Renal cortex interstitium (tissue), 11 donors: Measurements from ENCODE around the gene ARHGAP19. TPM values are rescaled to one million over a fixed set of nuclear protein-coding genes. Genes with fewer than 3 reads are reported as not detected.
"Not testable (repeated sequence)": the region's sequence is repeated elsewhere in the genome, so short reads cannot be mapped to it uniquely, and the experiment has no call there.

Experiments
- DNase-seq, 11 donors: peaks; one replicate each; pipeline ENCODE4 v3.0.0-alpha.2; 2013; ENCODE audit warnings: low read depth in 9 of 11, low spot score in 4 of 11; ENCODE audit errors: extremely low read depth in 1 of 11
- polyA plus RNA-seq, 3 donors: library from polyadenylated mRNA; unstranded; fragments of 120-200 nt; gene quantifications; one replicate each; pipeline ENCODE4 v1.2.1, GENCODE V29; 2013; ENCODE audit not compliant: insufficient read length in 3 of 3

ARHGAP19 gene
- polyA plus RNA-seq, 3 donors, result 27.3 to 42.6 (median 28.7) TPM

DNA sequence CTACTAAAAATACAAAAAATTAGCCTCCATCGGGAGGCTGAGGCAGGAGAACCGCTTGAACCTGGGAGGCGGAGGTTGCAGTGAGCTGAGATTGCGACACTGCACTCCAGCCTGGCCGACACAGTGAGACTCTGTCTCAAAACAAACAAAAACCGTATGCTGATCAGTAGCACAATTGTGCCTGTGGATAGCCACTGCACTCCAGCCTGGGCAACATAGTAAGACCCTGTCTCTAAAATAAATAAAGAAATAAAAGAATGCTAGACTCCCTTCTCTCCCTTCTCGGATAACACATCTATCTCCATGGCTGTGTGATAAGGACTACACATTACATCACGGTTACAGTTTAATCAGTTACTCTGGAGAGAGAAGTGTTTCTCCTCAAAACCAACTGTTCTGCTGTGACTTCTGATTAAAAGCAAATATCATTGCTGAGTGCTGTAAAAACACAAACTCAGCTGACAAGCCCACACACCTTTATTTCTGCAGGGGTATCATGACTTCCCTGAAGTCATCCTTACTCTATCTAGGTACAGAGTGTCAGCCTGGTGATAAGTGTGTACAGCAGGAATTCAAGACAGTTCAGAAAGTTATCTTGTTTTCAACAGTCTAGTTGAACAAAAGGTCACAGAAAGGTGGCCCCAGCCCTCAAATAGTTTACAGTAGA is 5.3 kb upstream of the ARHGAP19 start:
- no peak for DNase-seq

DNA sequence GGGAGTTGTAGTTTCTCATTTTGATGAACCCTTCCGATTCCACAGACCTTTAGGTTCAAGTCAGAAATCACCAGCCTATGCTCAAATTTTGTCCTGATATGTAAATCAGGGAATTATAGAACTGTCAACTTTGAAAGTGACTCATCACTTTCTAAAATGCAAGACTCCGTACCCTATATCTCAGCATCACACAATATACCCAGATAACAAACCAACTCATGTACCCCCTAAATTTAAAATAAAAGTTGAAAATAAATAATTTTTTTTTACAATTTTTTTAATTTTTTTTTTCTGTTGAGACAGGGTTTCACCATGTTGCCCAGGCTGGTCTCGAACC is 393 bp upstream of the ARHGAP19 start:
- no peak for DNase-seq

DNA sequence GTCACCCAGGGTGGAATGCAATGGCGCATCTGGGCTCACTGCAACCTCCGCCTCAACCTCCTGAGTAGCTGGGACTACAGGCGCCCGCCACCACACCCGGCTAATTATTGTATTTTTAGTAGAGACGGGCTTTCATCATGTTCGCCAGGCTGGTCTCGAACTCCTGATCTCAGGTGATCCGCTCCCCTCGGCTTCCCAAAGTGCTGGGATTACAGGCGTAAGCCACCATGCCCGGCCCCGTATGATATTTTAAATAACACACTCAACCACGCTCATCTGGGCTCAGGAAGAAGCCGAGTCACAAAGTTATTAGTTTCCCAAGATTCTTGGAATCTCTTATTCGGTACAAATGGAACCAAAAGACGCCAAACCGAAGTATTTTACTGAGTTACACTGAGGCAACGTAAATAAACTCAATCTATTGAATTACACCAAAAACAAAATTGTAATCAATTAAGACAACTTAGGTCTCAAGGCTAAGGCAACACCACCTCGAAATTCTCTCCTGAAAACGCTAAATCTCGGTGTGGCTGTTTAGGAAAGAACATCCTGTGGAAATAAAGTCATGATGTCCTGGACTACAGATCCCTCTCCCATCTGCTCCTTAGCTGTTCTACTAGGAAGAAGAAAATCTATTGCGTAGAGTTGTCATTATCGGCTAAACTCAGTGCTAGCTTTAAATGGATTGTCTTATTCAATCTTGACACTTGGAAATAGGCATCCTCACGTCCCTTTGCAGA is 910 bp downstream of the ARHGAP19 start:
- DNase-seq, result peak in 3 of 11 donors; percentile 11 to 19 (median 16)

DNA sequence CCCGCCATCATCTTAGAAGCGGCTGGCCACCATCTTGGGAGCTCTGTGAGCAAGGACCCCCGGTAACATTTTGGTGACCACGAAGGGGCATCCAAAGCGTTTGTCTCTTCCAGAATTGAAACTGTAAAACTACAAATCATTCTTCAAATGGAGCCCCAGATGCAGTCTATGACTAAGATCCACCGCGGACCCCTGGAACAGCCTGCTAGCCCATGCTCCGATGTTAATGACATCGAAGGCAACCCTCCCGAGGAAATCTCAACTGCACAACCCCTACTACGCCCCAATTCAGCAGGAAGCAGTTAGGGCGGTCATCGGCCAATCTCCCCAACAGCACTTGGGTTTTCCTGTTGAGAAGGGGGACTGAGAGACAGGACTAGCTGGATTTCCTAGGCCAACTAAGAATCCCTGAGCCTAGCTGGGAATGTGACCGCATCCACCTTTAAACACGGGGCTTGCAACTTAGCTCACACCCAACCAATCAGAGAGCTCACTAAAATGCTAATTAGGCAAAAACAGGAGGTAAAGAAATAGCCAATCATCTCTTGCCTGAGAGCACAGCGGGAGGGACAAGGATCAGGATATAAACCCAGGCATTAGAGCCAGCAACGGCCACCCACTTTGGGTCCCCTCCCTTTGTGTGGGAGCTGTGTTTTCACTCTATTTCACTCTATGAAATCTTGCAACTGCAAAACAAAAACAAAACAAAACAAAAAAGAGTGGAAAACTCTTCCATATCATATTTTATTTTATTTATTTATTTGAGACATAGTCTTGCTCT is 1.7 kb downstream of the ARHGAP19 start:
- DNase-seq, result not testable (repeated sequence)

DNA sequence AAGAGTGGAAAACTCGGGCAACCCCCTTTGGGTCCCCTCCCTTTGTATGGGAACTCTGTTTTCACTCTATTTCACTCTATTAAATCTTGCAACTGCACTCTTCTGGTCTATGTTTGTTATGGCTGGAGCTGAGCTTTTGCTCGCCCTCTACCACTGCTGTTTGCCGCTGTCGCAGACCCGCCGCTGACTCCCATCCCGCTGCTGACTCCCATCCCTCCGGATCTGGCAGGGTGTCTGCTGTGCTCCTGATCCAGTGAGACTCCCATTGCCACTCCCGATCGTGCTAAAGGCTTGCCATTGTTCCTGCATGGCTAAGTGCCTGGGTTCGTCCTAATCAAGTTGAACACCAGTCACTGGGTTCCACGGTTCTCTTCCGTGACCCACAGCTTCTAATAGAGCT is 2.4 kb downstream of the ARHGAP19 start:
- DNase-seq, result not testable (repeated sequence)

DNA sequence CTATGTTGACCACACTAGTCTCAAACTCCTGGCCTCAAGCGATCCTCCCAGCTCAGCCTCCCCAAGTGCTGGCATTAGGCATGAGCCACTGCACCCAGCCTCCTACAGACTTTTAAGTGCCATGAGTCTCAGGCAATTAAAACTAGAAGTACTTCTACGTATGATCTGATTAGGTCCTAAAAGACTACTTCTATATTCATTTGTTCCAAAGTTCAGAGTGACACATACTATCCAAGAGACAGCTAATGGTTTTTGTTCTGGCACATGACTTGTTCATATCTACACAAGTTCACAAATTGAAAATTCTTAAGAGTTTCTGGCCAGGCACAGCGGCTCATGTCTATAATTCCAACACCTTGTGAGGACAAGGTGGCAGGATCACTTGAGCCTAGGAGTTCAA is 11.7 kb downstream of the ARHGAP19 start:
- no peak for DNase-seq

DNA sequence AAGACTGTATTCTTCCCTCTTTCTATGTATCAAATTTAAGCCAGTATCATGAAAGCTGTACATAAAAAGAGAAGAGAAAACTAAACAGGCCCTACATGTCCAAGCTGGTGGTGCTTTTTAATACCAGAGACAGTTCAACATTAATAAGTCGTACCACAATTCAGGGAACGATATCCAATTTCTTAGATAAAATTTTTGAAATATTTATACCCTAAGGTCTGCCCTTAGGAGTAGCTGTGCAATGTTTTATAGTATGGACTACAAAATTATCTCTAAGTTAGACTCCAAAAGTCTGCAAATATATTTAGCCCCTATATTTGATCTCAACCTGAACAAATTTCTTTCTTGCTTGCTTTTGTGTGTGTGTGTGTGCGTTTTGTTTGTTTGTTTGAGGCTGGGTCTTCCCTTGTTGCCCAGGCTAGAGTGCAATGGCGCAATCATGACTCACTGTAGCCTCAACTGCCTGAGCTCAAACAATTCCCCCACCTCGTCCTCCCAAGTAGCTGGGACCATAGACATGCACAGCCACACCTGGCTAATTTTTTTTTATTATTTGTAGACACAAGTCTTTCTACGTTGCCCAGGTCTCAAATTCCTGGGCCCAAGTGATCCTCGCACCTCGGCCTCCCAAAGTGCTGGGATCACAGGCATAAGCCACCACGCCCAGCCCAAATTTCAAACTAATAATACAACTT is 13.2 kb downstream of the ARHGAP19 start:
- DNase-seq, result no peak

DNA sequence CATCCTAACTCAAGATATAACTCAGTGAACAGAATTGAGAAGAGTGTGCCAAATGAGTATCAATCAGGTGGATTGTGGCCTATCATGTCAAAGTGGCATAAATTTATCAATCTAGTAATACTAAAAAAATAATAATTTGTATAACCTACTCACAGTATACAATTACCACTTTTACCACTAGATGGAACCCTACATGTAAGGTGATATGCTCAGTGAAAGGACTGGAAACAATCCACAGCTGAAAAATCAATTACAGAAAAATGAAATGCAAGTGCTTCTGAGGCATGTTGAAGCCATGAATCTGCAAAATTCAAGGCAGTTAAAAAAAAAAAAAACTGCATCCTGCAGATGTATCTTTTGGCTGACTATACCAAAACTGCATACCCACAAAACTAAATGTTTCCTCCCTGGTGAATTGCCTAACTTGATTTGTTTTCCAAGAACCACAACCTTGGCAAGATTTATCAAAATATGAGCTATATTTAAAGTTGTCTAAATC is 13.9 kb downstream of the ARHGAP19 start:
- DNase-seq, result peak in 10 of 11 donors; percentile 42 to 73 (median 51)

DNA sequence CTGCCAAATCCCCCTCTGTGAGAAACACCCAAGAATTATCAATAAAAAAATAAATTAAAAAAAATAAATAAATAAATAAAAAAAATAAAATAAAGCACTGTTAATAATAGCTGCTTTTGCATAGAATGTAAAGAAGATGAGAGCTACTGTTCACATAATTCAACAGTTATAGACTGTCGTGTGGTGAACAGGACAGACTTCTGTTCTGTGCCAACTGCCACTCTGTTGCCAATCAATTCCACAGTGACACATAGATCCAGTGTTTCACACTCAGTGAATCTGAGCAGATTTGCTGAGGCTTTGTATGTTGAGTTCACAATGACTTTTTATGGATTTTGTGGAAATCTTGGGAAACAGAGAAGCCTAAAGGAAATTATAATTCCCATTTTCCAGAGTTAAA is 14.9 kb downstream of the ARHGAP19 start:
- DNase-seq, result no peak

DNA sequence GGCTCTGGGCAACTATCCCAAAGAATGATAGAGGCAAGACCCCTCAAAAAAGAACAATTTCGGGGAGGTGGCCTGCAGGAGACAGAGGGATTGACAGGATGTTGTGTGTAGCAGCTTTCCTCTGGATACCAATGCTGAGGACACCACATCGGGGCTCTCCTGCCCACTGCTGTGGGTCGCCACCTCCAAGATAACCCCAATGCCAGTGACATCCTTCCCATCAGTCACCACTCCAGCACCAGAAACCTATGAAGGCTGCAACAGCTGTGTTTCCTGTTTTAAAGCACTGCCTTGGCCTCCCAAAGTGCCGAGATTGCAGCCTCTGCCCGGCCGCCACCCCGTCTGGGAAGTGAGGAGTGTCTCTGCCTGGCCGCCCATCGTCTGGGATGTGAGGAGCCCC is 17.6 kb downstream of the ARHGAP19 start:
- no peak for DNase-seq

DNA sequence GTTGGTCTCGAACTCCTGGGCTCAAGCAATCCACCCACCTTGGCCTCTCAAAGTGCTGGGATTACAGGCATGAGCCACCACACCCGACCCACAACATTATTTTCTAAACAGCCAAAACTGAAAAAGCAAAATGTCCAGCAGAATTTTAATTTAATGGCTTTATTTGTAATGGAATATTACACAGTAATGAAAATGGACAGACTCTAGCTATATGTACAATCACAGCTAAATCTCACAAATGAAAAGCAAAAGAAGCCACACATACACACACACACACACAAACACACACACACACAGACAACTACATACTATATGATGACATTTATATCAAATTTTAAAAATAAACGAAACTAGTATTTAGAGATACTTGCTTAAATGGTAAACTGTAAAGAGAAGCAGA is 18.7 kb downstream of the ARHGAP19 start:
- DNase-seq, result no peak

DNA sequence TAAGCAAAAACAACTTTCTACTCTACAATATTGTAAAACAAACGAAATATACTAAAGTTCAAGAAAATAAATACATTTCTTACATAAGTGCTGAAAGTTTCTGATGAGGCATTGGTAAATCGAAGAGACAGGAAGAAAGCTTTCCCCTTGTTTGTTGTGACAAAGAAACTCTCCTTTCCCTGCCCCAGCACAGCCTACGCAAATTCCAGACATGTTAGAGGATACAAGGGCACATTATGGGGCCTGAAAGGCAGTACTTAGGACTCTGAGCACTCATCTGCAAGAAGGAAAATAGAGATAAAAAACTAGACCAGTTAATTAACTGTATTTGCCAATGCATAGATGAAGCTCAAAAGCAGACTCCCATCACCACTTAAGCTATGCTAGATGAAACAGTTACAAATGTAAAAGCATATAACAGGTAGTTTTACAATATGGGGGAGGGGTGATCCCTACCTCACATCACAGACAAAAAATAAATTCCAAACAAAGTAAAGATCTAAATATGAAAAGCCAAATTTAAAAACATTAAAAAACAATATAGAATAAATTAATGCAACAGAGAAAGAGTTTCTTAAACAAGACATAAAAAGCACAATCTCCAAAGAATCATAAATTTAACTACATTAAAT is 21.8 kb downstream of the ARHGAP19 start:
- peak in 1 of 11 donors; percentile 40 for DNase-seq

DNA sequence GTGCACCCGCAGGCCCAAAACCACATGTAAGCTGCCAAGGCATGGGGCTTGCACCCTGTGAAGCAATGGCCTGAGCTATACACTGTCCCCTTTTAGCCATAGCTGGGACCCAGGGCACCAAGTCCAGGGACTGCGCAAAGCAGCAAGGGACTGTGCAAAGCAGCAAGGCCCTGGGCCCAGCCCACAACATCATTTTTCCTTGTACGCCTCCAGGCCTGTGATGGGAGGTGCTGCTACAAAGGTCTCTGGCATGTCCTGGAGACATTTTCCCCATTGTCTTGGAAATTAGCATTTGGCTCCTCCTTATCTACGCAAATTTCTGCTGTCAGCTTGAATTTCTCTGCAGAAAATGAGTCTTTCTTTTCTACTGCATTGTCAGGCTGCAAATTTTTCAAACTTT is 24.8 kb downstream of the ARHGAP19 start:
- no peak for DNase-seq

DNA sequence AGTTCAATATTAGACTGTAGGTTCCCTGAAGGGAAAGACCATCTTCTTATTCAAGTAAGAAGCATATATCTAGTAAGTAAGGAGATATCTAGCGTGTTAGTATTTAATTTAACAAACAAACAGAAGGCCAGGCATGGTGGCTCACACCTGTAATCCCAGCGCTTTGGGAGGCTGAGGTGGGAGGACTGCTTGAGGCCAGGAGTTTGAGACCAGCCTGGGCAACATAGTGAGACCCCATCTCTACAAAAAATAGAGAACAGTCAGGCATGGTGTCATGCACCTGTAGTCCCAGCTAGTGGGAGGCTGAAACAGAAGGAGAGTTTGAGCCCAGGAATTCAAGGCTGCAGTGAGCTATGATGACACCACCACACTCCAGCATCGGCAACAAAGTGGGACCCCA is 27.3 kb downstream of the ARHGAP19 start:
- DNase-seq, result not testable (repeated sequence)

DNA sequence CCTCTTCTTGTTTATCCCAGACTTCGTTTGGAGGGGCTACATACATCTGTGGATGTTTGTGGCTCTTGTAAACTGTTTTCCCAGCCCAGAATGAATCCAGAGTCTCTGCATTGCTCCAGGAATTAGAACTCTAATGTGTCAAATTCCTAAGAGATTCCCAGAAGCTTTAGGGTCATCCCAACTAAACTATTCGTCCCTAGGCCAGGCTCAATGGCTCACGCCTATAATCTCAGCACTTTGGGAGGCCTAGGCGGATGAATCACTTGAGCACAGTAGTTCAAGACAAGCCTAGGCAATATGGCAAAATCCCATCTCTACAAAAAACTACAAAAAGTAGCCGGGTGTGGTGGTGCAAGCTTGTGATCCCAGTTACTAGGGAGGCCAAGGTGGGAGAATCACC is 28.5 kb downstream of the ARHGAP19 start:
- no peak for DNase-seq

DNA sequence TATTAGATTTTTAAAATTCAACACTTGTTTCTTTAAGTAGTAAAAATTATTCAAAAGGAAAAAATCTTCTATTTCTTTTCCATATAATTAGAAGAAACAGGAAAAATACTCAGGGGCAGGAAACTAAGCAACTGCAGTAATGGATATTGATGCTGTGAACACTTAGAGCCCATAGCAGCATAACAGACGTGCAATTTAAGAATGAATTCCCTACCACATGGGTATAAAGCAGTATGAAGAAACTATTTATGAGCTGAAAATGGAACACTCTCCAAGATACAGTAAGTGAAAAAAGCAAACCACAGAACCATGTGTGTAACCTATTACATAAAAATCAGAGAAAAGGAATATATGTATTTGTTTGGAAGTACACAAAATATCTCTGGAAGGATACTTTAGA is 30.8 kb downstream of the ARHGAP19 start:
- no peak for DNase-seq

DNA sequence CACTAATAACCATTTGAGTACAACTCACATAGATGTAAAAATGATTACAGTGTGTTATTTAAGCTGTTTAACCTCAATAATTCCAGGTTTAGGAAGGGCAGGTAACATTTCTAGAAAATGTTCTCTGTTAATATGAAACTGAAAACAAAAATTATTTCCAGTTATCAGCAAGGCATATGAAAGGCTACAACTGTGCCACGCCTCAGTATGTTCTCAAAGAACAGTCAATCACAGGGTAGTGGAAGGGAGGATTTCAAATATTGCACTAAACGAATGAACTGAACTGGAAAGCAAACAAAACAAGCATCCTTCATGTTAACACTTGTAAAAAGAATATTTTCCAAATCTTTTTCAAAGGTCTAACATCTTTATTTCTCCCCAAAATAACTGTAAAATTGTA is 31.3 kb downstream of the ARHGAP19 start:
- DNase-seq, result no peak

DNA sequence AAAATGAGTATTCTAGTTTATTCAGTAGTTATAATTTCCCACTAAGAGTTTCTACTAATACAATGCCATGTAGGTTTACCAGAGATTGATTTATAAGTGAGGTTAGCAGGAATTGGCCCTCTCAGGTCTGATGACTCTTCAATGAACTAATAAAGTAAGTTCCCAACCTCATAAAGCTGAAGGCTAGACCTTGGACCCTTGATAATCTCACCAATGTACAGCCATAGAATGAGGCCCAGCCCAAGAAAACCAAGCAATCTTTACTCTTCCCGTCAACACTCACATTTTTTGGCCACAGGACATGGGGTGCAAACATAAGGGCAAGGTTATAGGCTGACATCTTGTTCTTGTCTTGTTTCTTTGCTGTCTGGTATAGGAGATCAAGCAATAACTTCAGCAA is 33.3 kb downstream of the ARHGAP19 start:
- no peak for DNase-seq

DNA sequence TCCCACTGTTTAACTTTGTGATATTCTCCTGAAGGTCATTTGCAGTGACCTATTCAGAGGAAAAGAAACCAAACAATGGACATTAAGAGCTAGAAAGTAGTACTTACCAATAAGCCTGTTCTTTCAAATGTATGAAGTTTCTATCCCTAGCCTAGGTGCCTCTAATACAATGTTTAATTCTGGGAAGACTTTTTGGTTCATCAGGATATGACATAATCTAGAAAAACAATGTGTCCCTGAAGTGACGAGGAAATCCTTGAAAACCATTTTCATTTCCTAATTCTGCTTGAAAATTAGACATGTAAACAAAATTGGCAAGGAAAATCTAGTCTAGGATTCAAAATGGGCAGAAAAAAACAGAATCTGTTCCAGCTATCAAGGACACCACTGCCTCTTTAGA is 36.1 kb downstream of the ARHGAP19 start:
- DNase-seq, result no peak
